MM.1S (cell line): ENCODE data around the gene TRAPPC3.

Experiments used
- DNase-seq: peaks from one replicate; pipeline ENCODE4 v3.0.0-alpha.2; 2015
- H2AFZ ChIP-seq: fragments of 300-600 bp; sonication (generic); 2 replicates; pipeline ENCODE4 v1.6.0; 2016; ENCODE audit warnings: antibody characterized with exemption, low read length
- H3F3A ChIP-seq: fragments of 300-600 bp; sonication (generic); 2 replicates; pipeline ENCODE4 v1.6.1; 2016; ENCODE audit warnings: mild to moderate bottlenecking, antibody characterized with exemption, low read length, moderate library complexity, mixed read lengths; ENCODE audit not compliant: insufficient read depth
- H3K27ac ChIP-seq: fragments of 300-600 bp; sonication (generic); 2 replicates; pipeline ENCODE4 v1.5.1; 2016; ENCODE audit warnings: mild to moderate bottlenecking, low read length
- H3K27me3 ChIP-seq: fragments of 300-600 bp; sonication (generic); replicated peaks from 2 replicates; pipeline ENCODE4 v1.6.0; 2016; ENCODE audit warnings: low read length; ENCODE audit not compliant: insufficient read depth
- H3K36me3 ChIP-seq: fragments of 300-600 bp; sonication (generic); replicated peaks from 2 replicates; pipeline ENCODE4 v1.6.1; 2016; ENCODE audit warnings: mild to moderate bottlenecking, low read length, mixed read lengths; ENCODE audit not compliant: insufficient read depth
- H3K4me1 ChIP-seq: fragments of 300-600 bp; sonication (generic); 2 replicates; pipeline ENCODE4 v1.6.1; 2016; ENCODE audit warnings: low read length, mixed read lengths
- H3K4me2 ChIP-seq: fragments of 300-600 bp; sonication (generic); 2 replicates; pipeline ENCODE4 v1.6.0; 2016; ENCODE audit warnings: low read depth, low read length
- H3K4me3 ChIP-seq: fragments of 300-600 bp; sonication (generic); 2 replicates; pipeline ENCODE4 v1.5.1; 2016; ENCODE audit warnings: low read length, mixed read lengths
- H3K79me2 ChIP-seq: fragments of 300-600 bp; sonication (generic); 2 replicates; pipeline ENCODE4 v1.6.1; 2016; ENCODE audit warnings: mixed run types, low read length, mixed read lengths
- H3K9ac ChIP-seq: fragments of 300-600 bp; sonication (generic); 2 replicates; pipeline ENCODE4 v1.6.1; 2016; ENCODE audit warnings: low read length, mixed read lengths
- H3K9me2 ChIP-seq: fragments of 300-600 bp; sonication (generic); replicated peaks from 2 replicates; pipeline ENCODE4 v1.6.1; 2016; ENCODE audit warnings: mild to moderate bottlenecking, low read length, mixed read lengths; ENCODE audit not compliant: insufficient read depth
- H3K9me3 ChIP-seq: fragments of 300-600 bp; sonication (generic); replicated peaks from 2 replicates; pipeline ENCODE4 v1.6.1; 2016; ENCODE audit warnings: mild to moderate bottlenecking, low read length, mixed read lengths; ENCODE audit not compliant: insufficient read depth
- H4K20me1 ChIP-seq: fragments of 300-600 bp; sonication (generic); 2 replicates; pipeline ENCODE4 v1.6.1; 2016; ENCODE audit warnings: mild to moderate bottlenecking, low read length, moderate library complexity, mixed read lengths; ENCODE audit not compliant: insufficient read depth
- CTCF ChIP-seq: fragments of 300-600 bp; sonication (generic); IDR thresholded peaks from 2 replicates; pipeline ENCODE4 v1.5.1; 2016; ENCODE audit warnings: antibody characterized with exemption, low read length, mixed read lengths
- EZH2 ChIP-seq: fragments of 300-600 bp; sonication (generic); optimal IDR thresholded peaks from 2 replicates; pipeline ENCODE3; 2017; ENCODE audit warnings: low read depth, mild to moderate bottlenecking, antibody characterized with exemption, low read length, mixed read lengths
- EZH2phosphoT487 ChIP-seq: fragments of 300-600 bp; sonication (generic); IDR thresholded peaks from 2 replicates; pipeline ENCODE4 v1.6.1; 2018; ENCODE audit warnings: antibody characterized with exemption, low read length

Gene TRAPPC3

GRCh38 chr1:36155408-36156328, 6.4 kb upstream of the TRAPPC3 start, which contains the start of gene MAP7D1:
TSS of gene MAP7D1 (plus strand) at chr1:36156160. CDS start at chr1:36156418, 258 bp downstream.
- Histone ChIP-seq H3K9me2 (no peaks in the 10 kb centered on the region), H3K9ac (peak within 1 kb of the TSS; percentile 91), H3K4me2 (peak within 1 kb of the TSS; percentile 99), H3K9me3 (no peaks in the 10 kb centered on the region), H3K4me3 (peak within 1 kb of the TSS; percentile 99), H3K27me3 (no peaks in the 10 kb centered on the region), H3K4me1 (peaks cover 41% of the 10 kb centered on the region), H3K36me3 (no peaks in the 10 kb centered on the region), H2AFZ (peak within 1 kb of the TSS; percentile 55), H3K27ac (peak within 1 kb of the TSS; percentile 63; the same call in 1 of the 2 replicates), H4K20me1 (no peaks in the 10 kb centered on the region), H3K79me2 (peaks cover 53% of the 10 kb centered on the region), H3F3A (peaks cover 18% of the 10 kb centered on the region)
- DNase-seq: peak; percentile 78
- no peak for TF ChIP-seq CTCF
- no peak for TF ChIP-seq EZH2
- no peak for TF ChIP-seq EZH2phosphoT487

DNA sequence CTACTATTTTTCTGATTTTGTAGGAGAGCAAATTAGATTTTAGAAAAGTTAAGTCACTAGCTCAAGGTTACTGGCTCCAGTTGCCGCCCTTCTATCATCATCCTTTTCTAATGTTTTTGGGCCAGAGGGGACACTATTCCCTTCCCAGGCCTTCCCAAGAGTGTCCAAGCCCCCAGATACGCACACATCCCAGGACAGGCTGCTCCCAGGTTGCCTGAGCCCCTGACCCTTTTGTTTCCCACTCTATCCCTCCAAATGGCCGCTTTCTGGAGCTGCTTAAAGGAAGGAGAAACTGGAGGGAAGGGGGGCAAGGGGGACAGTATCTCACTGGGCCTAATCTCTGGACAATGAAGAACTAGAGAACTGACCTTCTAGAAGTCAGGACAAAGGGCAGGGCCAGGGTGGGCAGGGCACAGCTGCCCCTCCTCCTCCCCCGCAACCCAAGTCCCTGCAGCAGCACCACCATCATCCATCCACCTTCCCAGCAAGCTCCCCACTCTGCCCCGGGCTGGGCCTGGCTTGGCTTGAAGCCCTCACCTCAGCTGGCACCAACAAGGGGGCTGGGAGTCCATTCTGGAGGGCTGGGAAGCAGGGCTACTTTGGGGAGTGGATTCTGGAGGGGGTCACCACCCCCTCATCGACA, 5.6 kb upstream of the TRAPPC3 start:
- peak overlapping the region; percentile 91 for H3K9ac ChIP-seq
- DNase-seq: no peak
- peak overlapping the region; percentile 89 for H3K4me3 ChIP-seq
- H3F3A ChIP-seq: peaks cover 26% of the 10 kb centered on the region
- peak overlapping the region; percentile 55 for H2AFZ ChIP-seq
- peak overlapping the region; percentile 99 for H3K4me2 ChIP-seq
- no peak for TF ChIP-seq EZH2
- TF ChIP-seq CTCF: no peak
- TF ChIP-seq EZH2phosphoT487: no peak
- H3K79me2 ChIP-seq: peaks cover 45% of the 10 kb centered on the region
- H3K9me2 ChIP-seq: no peaks in the 10 kb centered on the region
- peak overlapping the region; percentile 63; the same call in 1 of the 2 replicates for H3K27ac ChIP-seq
- H3K27me3 ChIP-seq: no peaks in the 10 kb centered on the region
- peaks cover 41% of the 10 kb centered on the region for H3K4me1 ChIP-seq
- no peaks in the 10 kb centered on the region for H3K9me3 ChIP-seq
- no peaks in the 10 kb centered on the region for H3K36me3 ChIP-seq
- no peaks in the 10 kb centered on the region for H4K20me1 ChIP-seq

GRCh38 chr1:36154335-36154734, 5.0 kb upstream of the TRAPPC3 start:
- no peak for DNase-seq
- H3F3A ChIP-seq: peaks cover 24% of the 10 kb centered on the region
- no peak overlapping the region for H3K4me2 ChIP-seq
- peaks cover 37% of the 10 kb centered on the region for H3K4me1 ChIP-seq
- H3K27ac ChIP-seq: no peak overlapping the region
- H3K36me3 ChIP-seq: no peaks in the 10 kb centered on the region
- no peak overlapping the region for H2AFZ ChIP-seq
- H4K20me1 ChIP-seq: no peaks in the 10 kb centered on the region
- no peak overlapping the region for H3K4me3 ChIP-seq
- H3K79me2 ChIP-seq: peaks cover 40% of the 10 kb centered on the region
- no peaks in the 10 kb centered on the region for H3K9me3 ChIP-seq
- no peaks in the 10 kb centered on the region for H3K9me2 ChIP-seq
- H3K27me3 ChIP-seq: no peaks in the 10 kb centered on the region
- no peak for TF ChIP-seq EZH2
- TF ChIP-seq EZH2phosphoT487: no peak
- TF ChIP-seq CTCF: no peak
- H3K9ac ChIP-seq: no peak overlapping the region
